ENCODE measurements around the gene LHFPL3. TPM values are rescaled to one million over a fixed set of nuclear protein-coding genes. Genes with fewer than 3 reads are reported as not detected.

LHFPL3 gene
- polyA plus RNA-seq, 2 of the 4 experiments (the other 2 are of a cell fraction): not detected

- ATAC-seq: peak in 1 of 2 experiments; percentile 68; a peak in 4 of 6 replicates
- 10% methylated on average over 5 of the region's 5 CpGs for WGBS (ENCODE audit: missing lambda C conversion rate)
- POLR2A ChIA-PET: no interaction called here
- FAIRE-seq: no peak
- Histone ChIP-seq H3K4me3 (no peak overlapping the region), H3K27ac (no peak overlapping the region), H3K9me3 (no peaks in the 10 kb centered on the region), H3K4me1 (no peaks in the 10 kb centered on the region), H3K4me2 (no peak overlapping the region)
- peak; percentile 9 to 15 for DNase-seq (ENCODE audit: low read depth in 1 of 2, low spot score in 1 of 2)
- TF ChIP-seq ZC3H11A (IDR thresholded peaks at IDR 0.05) (no peak), ATOH8 (CRISPR knock-in tag; IDR thresholded peaks at IDR 0.05; ENCODE audit: low read depth) (no peak), JUNB (IDR thresholded peaks at IDR 0.05) (no peak), HDAC2 (IDR thresholded peaks at IDR 0.05) (no peak), RARB (CRISPR knock-in tag; IDR thresholded peaks at IDR 0.05) (no peak), SMC3 (IDR thresholded peaks at IDR 0.05) (peak; percentile 43; the same call in 1 of the 3 replicates), NPAS2 (CRISPR knock-in tag; IDR thresholded peaks at IDR 0.05; ENCODE audit: borderline replicate concordance) (no peak), RAD21 (conservative IDR thresholded peaks at IDR 0.05 in 1 of 2, IDR thresholded peaks at IDR 0.05 in 1 of 2) (peak; percentile 34 to 50; a peak in 4 of 5 replicates), ZSCAN20 (CRISPR knock-in tag; IDR thresholded peaks at IDR 0.05) (no peak), CTCF (IDR thresholded peaks at IDR 0.05) (peak; percentile 41)
- CTCF ChIA-PET: interaction anchor here (0.7 to 5.1 kb wide), 10 partner anchors 11 to 281 kb away, joined by 3 to 37 read pairs (median 4); no protein-coding TSS in a partner anchor
Measured at GRCh38 chr7:104643587-104644217, 315.3 kb downstream of the LHFPL3 start.

- Histone ChIP-seq H3K4me1 (no peaks in the 10 kb centered on the region), H3K4me2 (no peak overlapping the region), H3K4me3 (no peak overlapping the region), H3K9me3 (no peaks in the 10 kb centered on the region), H3K27ac (no peak overlapping the region)
- ChIA-PET POLR2A (no interaction called here), CTCF (interaction anchor here (0.9 kb wide), 1 partner anchor 197 kb away, joined by 3 read pairs; no protein-coding TSS in a partner anchor)
- 17% methylated on average over 9 of the region's 9 CpGs for WGBS (ENCODE audit: missing lambda C conversion rate)
- TF ChIP-seq RAD21 (conservative IDR thresholded peaks at IDR 0.05 in 1 of 2, IDR thresholded peaks at IDR 0.05 in 1 of 2) (no peak), ELK1 (IDR thresholded peaks at IDR 0.05; ENCODE audit: low read depth, low read length) (no peak), ZC3H11A (IDR thresholded peaks at IDR 0.05) (no peak), USF2 (IDR thresholded peaks at IDR 0.05) (no peak), MAX (IDR thresholded peaks at IDR 0.05) (no peak), CEBPB (IDR thresholded peaks at IDR 0.05) (no peak), RARB (CRISPR knock-in tag; IDR thresholded peaks at IDR 0.05) (no peak), NFE2L2 (conservative IDR thresholded peaks at IDR 0.05; ENCODE audit: low read length) (no peak), CHD2 (IDR thresholded peaks at IDR 0.05; ENCODE audit: low read length, partially characterized antibody) (no peak), JUNB (IDR thresholded peaks at IDR 0.05) (no peak), EHMT2 (IDR thresholded peaks at IDR 0.05; ENCODE audit: low read depth) (no peak), EHF (CRISPR knock-in tag; IDR thresholded peaks at IDR 0.05) (no peak), TP53 (CRISPR knock-in tag; IDR thresholded peaks at IDR 0.05) (no peak)
- no peak for DNase-seq (ENCODE audit: low read depth in 1 of 2, low spot score in 1 of 2)
- FAIRE-seq: no peak
- no peak for ATAC-seq
Measured at GRCh38 chr7:104650991-104651640, 322.7 kb downstream of the LHFPL3 start.
